ENCODE results near the gene SUMO2.

DNA sequence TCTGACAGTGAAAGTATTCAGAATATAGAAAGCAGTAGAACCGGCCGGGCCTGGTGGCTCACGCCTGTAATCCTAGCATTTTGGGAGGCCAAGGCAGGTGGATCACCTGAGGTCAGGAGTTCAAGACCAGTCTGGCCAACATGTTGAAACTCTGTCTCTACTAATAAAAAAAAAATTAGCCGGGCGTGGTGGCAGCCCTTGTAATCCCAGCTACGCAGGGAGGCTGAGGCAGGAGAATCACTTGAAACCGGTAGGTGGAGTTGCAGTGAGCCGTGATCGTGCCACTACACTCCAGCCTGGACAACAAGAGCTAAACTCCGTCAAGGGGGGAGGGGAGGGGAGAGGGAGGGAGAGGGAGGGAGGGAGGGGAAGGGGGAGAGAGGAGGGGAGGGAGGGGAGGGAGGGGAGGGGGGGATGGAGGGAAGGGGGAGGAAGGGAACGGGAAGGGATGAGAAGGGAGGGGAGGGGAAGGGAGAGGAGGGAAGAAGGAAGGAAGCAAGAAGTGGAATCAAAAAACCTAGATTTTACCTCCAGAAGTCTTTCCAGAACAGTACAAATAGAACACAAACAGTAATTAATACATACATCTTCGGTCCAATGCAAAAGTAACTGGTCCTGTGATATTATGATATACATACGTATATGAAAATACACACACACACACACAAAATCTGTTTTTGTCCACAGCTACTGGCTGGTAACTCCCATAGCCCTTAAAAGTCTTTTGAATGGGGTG is 40.4 kb downstream of the SUMO2 start:
- TF ChIP-seq YY1 (IDR thresholded peaks at IDR 0.05; ENCODE audit: insufficient read depth, insufficient read length): no peak
- no peak for TF ChIP-seq ZNF274 (IDR thresholded peaks at IDR 0.05; ENCODE audit: low read depth, low read length)
- no peak for TF ChIP-seq SUZ12 (IDR thresholded peaks at IDR 0.05; ENCODE audit: extremely low read depth, insufficient read depth, insufficient read length)
